ENCODE measurements around the gene EFHB. TPM values are rescaled to one million over a fixed set of nuclear protein-coding genes. Genes with fewer than 3 reads are reported as not detected.

EFHB gene
- polyA plus RNA-seq, 2 of the 4 experiments (the other 2 are of a cell fraction), result 2.1 to 2.7 TPM

GRCh38 chr3:19947549-19948225 is 13.7 kb upstream of the EFHB start:
- peak overlapping the region; percentile 79 for H3K4me2 ChIP-seq
- ChIA-PET POLR2A (interaction anchor here (1.5 kb wide), 1 partner anchor 58 kb away, joined by 5 read pairs; no protein-coding TSS in a partner anchor), CTCF (interaction anchor here (0.8 to 1.3 kb wide), 3 partner anchors 35 to 61 kb away, joined by 3 read pairs; no protein-coding TSS in a partner anchor)
- DNase-seq (ENCODE audit: low read depth in 1 of 2, low spot score in 1 of 2), result peak; percentile 58 to 62
- no peaks in the 10 kb centered on the region for H3K9me3 ChIP-seq
- no peak for FAIRE-seq
- peak overlapping the region; percentile 92 to 97 for H3K27ac ChIP-seq
- H3K4me1 ChIP-seq, result peaks cover 37% of the 10 kb centered on the region; the same call in 2 of the 3 replicates
- TF ChIP-seq SMC3 (IDR thresholded peaks at IDR 0.05) (no peak), KDM5A (IDR thresholded peaks at IDR 0.05) (peak; percentile 68; the same call in 1 of the 2 replicates), USF2 (IDR thresholded peaks at IDR 0.05) (no peak), REST (IDR thresholded peaks at IDR 0.05) (no peak), FOSL2 (IDR thresholded peaks at IDR 0.05) (no peak), FOSL2 (CRISPR knock-in tag; IDR thresholded peaks at IDR 0.05) (peak; percentile 86)
- WGBS (ENCODE audit: missing lambda C conversion rate), result 2% methylated on average over 19 of the region's 30 CpGs
- peak overlapping the region; percentile 96 for H3K4me3 ChIP-seq
- peak; percentile 60 to 68 for ATAC-seq

GRCh38 chr3:19946832-19947548 is 13.0 kb upstream of the EFHB start, which contains the start of gene RAB5A:
Gene RAB5A (plus strand): TSS chr3:19947097. CDS start chr3:19950899, 3,802 bp downstream.
- DNase-seq (ENCODE audit: low read depth in 1 of 2, low spot score in 1 of 2), result peak; percentile 93 to 99
- under 1% methylated on average over 62 of the region's 73 CpGs for WGBS (ENCODE audit: missing lambda C conversion rate)
- FAIRE-seq, result peak; percentile 77
- ChIA-PET CTCF (interaction anchor here (1.0 to 1.3 kb wide), 2 partner anchors 36 to 60 kb away, joined by 3 read pairs; no protein-coding TSS in a partner anchor), POLR2A (interaction anchor here (1.2 to 1.5 kb wide), 2 partner anchors 58 kb away, joined by 4 to 5 read pairs; no protein-coding TSS in a partner anchor)
- peaks cover 37% of the 10 kb centered on the region; the same call in 2 of the 3 replicates for H3K4me1 ChIP-seq
- peak within 1 kb of the TSS; percentile 92 to 97 for H3K27ac ChIP-seq
- no peaks in the 10 kb centered on the region for H3K9me3 ChIP-seq
- H3K4me3 ChIP-seq, result peak within 1 kb of the TSS; percentile 96
- peak within 1 kb of the TSS; percentile 96 for H3K4me2 ChIP-seq
- peak; percentile 93 to 95 for ATAC-seq
- no peak for TF ChIP-seq MAFK (IDR thresholded peaks at IDR 0.05; ENCODE audit: partially characterized antibody)
- no peak for TF ChIP-seq KDM1A (IDR thresholded peaks at IDR 0.05; ENCODE audit: low read depth)
- TF ChIP-seq NFE2L2 (conservative IDR thresholded peaks at IDR 0.05; ENCODE audit: low read length), result no peak
- peak; percentile 13; the same call in 1 of the 3 replicates for TF ChIP-seq BCL3 (IDR thresholded peaks at IDR 0.05)
- no peak for TF ChIP-seq RAD21 (conservative IDR thresholded peaks at IDR 0.05 in 1 of 2, IDR thresholded peaks at IDR 0.05 in 1 of 2)
- TF ChIP-seq FOSL2 (IDR thresholded peaks at IDR 0.05), result no peak
- peak; percentile 39; the same call in 1 of the 2 replicates for TF ChIP-seq FOSL2 (CRISPR knock-in tag; IDR thresholded peaks at IDR 0.05)
- no peak for TF ChIP-seq CBX2 (IDR thresholded peaks at IDR 0.05; ENCODE audit: borderline replicate concordance, low read depth)
- TF ChIP-seq CBX8 (IDR thresholded peaks at IDR 0.05), result no peak
- no peak for TF ChIP-seq FOSB (CRISPR knock-in tag; IDR thresholded peaks at IDR 0.05)
- TF ChIP-seq POLR2AphosphoS2 (conservative IDR thresholded peaks at IDR 0.05; ENCODE audit: low read length), result no peak
- TF ChIP-seq RNF2 (IDR thresholded peaks at IDR 0.05; ENCODE audit: borderline replicate concordance, low read depth), result no peak
- peak; percentile 33 for TF ChIP-seq POLR2A (IDR thresholded peaks at IDR 0.05; ENCODE audit: low read length)
- no peak for TF ChIP-seq ZNF302 (CRISPR knock-in tag; IDR thresholded peaks at IDR 0.05)
- TF ChIP-seq RCOR1 (IDR thresholded peaks at IDR 0.05; ENCODE audit: low read depth, low read length), result no peak
- peak; percentile 3; the same call in 1 of the 2 replicates for TF ChIP-seq E2F6 (IDR thresholded peaks at IDR 0.05; ENCODE audit: borderline replicate concordance, low read depth)
- TF ChIP-seq CEBPB (IDR thresholded peaks at IDR 0.05), result no peak
- no peak for TF ChIP-seq KDM5A (IDR thresholded peaks at IDR 0.05)
- TF ChIP-seq HES2 (IDR thresholded peaks at IDR 0.05), result no peak
- TF ChIP-seq HOXB5 (CRISPR knock-in tag; IDR thresholded peaks at IDR 0.05), result peak; percentile 57; the same call in 1 of the 2 replicates
- TF ChIP-seq NR3C1 (IDR thresholded peaks at IDR 0.05), result no peak
- TF ChIP-seq ZC3H11A (IDR thresholded peaks at IDR 0.05), result no peak
- TF ChIP-seq TP53 (CRISPR knock-in tag; IDR thresholded peaks at IDR 0.05), result no peak
- no peak for TF ChIP-seq MAZ (IDR thresholded peaks at IDR 0.05; ENCODE audit: borderline replicate concordance, low read depth, low read length)
- no peak for TF ChIP-seq EHMT2 (IDR thresholded peaks at IDR 0.05; ENCODE audit: low read depth)
- TF ChIP-seq SMC3 (IDR thresholded peaks at IDR 0.05), result no peak
- TF ChIP-seq ZSCAN20 (CRISPR knock-in tag; IDR thresholded peaks at IDR 0.05), result no peak
- no peak for TF ChIP-seq EP300 (IDR thresholded peaks at IDR 0.05)
